Measurements from ENCODE around the gene GREB1.
A peak's percentile ranks its signal among the peaks of the same experiment; 100 is the strongest.

GREB1 gene

GRCh38 chr2:11577101-11577883 is 43.4 kb downstream of the GREB1 start:
- DNase-seq (ENCODE audit: insufficient read length, low spot score) (no peak), FAIRE-seq (no peak)

GRCh38 chr2:11578081-11578948 is 44.5 kb downstream of the GREB1 start:
- no peak for DNase-seq (ENCODE audit: insufficient read length, low spot score)
- no peak for FAIRE-seq

- FAIRE-seq (no peak), DNase-seq (ENCODE audit: insufficient read length, low spot score) (no peak)
These were observed 45.3 kb downstream of the GREB1 start for GRCh38 chr2:11578986-11579774.

- no peak for DNase-seq (ENCODE audit: insufficient read length, low spot score)
- no peak for FAIRE-seq
These were observed 46.2 kb downstream of the GREB1 start for GRCh38 chr2:11579867-11580659.

- FAIRE-seq, result no peak
- no peak for DNase-seq (ENCODE audit: insufficient read length, low spot score)
These were observed 46.9 kb downstream of the GREB1 start for GRCh38 chr2:11580697-11581096.

GRCh38 chr2:11581124-11581796 is 47.4 kb downstream of the GREB1 start:
- DNase-seq (ENCODE audit: insufficient read length, low spot score), result no peak
- no peak for FAIRE-seq

DNA sequence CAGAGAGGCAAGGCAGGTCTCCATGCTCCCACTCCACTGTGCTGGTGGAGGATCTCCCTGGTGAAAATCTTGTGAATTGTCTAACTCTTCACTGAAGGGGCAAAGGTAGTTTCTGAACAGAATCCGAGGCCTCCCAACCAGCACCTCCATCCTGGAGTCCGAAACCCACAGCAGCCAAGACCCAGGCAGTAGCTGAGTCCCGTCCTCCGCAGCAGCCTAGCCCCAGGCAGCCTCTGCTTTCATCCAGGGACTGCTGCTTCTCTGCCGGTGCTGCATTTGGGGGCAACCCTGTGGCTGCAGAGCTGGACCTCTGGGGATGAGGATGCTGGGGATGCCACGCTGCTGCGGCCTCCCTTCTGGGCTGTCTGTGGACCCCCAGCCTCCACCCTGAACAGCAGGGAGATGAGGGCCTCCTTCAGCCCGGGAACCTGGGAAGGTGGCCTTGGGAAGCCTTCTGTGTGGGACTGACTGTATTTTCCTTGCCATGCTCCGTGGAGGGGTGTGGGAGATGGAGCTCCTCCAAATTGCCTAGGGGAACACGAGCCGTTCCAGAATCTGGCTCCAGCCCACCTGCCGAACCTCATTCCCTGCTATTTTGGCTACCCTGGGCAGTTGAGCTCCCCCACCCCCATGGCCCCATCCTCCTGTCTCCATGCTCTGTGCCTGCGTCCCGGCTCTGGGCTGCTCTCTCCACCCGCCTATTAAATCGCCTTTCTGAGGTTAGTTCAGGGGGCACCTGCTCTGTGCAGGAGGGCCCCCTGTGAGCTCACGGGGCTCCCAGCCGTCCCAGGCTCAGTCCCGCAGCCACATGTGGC is 48.2 kb downstream of the GREB1 start:
- FAIRE-seq (no peak), DNase-seq (ENCODE audit: insufficient read length, low spot score) (no peak)

DNA sequence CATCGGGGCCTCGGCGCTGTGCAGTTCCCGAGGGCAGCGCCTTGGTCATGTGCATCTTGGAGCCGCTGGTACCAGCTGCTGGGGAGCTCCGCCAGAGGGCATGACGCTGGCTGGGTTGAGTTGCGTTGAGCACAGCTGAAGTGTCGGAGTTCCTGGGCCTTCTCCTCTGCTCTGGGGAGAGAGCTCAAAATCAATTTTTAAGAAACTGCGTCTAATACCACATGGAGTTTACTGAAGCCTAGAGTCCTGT is 48.7 kb downstream of the GREB1 start:
- FAIRE-seq, result peak; percentile 23

DNA sequence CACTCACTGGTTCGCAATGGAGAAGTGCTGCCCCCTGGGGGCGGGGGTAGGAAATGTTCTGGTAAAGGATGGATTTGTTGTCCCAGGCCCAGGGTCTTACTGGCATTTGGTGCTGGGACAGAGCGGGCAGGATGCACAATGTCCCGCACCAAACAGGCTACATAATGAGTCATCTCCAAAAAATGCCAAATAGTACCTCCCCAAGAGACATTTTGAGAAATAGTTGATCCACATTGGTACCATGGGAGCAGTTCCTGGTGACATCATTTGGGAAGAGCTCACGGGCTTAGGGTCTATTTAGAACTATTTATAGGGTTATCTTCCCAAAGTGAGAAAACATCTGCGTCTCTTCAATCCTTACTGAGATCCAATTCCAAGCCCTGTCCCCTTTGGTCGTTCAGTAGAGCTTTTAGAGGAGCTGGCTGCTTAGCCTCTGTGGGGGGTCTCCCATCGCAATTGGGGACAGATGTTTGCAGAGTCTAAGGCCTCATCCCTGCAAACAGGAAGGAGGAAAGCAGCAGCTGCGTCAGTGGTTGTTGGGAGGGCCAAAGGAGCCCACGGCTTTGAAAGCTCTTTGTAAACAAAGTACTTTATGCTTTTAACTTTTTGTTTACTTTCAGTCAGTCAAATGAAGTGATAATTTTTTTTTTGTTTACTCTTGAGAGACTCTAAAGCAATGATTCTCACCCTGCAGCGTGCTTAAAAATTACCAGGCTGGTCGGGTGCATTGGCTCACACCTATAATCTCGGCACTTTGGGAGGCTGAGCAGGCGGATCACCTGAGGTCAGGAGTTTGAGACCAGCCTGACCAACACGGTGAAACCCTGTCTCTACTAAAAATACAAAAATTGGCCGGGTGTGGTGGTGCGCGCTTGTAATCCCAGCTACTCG is 49.3 kb downstream of the GREB1 start:
- no peak for FAIRE-seq

More for the DNA sequence above, 48.7 kb downstream of the GREB1 start:
- DNase-seq (ENCODE audit: insufficient read length, low spot score), result no peak

GRCh38 chr2:11583840-11584524 is 50.1 kb downstream of the GREB1 start:
- DNase-seq (ENCODE audit: insufficient read length, low spot score) (peak; percentile 67), FAIRE-seq (peak; percentile 86)

More for the DNA sequence above, 49.3 kb downstream of the GREB1 start:
- DNase-seq (ENCODE audit: insufficient read length, low spot score), result peak; percentile 40

DNA sequence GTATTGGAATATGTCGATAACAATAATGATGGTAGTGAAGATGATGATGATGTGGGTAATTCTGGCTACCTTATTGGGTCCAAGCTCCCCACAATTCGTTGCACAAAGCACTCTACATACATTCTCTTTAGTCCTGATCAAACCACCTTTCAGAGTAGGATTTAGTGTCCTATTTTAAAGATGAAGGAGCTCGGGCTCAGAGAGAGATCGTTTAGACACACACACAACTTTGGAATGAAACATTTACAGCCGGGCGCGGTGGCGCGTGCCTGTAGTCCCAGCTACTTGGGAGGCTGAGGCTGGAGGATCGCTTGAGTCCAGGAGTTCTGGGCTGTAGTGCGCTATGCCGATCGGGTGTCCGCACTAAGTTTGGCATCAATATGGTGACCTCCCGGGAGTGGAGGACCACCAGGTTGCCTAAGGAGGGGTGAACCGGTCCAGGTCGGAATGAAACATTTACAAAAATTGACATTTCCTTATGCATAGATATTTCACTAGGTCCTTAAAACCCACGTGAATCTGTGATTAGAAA is 50.7 kb downstream of the GREB1 start:
- no peak for DNase-seq (ENCODE audit: insufficient read length, low spot score)
- FAIRE-seq, result no peak

GRCh38 chr2:11585071-11585470 is 51.2 kb downstream of the GREB1 start:
- DNase-seq (ENCODE audit: insufficient read length, low spot score), result no peak

GRCh38 chr2:11588228-11589110 is 54.6 kb downstream of the GREB1 start:
- FAIRE-seq, result no peak
- no peak for DNase-seq (ENCODE audit: insufficient read length, low spot score)

More at GRCh38 chr2:11585071-11585470, 51.2 kb downstream of the GREB1 start:
- no peak for FAIRE-seq

DNA sequence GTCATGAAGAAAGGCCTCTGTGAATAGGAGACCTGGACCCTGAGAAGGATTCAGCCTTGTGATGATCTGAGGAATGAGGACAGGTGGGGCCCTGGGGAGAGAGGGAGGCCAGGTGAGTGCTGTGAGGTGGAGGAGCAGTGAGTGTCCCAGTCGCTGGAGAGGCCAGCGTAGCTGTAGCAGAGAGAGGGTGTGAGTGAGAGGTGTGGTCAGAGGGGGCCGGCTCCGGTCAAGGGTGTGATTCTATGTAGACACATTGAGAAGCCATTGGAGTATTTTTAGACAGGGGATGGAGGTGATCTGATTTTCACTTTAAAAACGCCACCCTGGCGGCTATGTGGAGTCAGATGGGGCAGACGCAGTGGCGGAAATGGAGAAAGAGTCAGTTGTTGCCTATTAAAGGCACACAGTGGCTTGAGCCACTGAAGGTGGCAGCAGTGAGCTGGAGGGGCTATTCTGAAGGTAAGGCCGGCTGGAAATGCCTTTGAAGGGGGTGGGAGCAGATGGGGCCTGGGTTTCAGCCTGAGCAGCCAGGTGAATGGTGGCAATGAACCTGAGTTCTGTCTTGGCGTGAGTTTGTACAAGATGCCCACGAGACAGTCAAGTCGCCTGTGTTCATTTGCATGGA is 55.6 kb downstream of the GREB1 start:
- FAIRE-seq (no peak), DNase-seq (ENCODE audit: insufficient read length, low spot score) (no peak)

DNA sequence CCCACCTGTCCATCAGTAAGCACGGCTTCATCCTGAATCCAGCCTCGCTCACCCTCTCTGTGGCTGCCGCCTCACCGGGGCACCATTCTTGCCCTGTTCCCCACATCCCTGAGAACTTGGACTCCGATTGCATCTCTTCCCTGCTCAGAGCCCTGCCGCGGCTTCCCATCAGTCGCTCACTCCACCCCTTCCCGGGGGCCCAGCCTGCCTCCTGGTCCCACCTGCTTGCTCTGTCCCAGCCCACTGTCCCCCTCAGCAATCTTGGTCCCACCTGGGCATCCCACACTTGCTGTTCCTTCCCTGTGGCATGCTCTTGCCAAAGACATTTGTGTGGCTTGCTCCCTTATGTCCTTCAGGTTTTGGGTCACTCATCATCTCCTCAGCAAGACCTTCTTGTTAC is 56.3 kb downstream of the GREB1 start:
- DNase-seq (ENCODE audit: insufficient read length, low spot score) (no peak), FAIRE-seq (no peak)

GRCh38 chr2:11591091-11591490 is 57.2 kb downstream of the GREB1 start:
- DNase-seq (ENCODE audit: insufficient read length, low spot score) (no peak), FAIRE-seq (no peak)

Measured in GM19239 (cell line).